Lower leg skin (tissue), 3 donors: Measurements from ENCODE around the gene VPS8.

Experiments
- CTCF ChIP-seq, 3 donors: fragments of 450-650 bp; IDR thresholded peaks; one replicate each; pipeline ENCODE4 v1.5.1; 2016; ENCODE audit warnings: antibody characterized with exemption in 3 of 3, mild to moderate bottlenecking in 3 of 3, moderate library complexity in 2 of 3
- POLR2A ChIP-seq, 2 donors: fragments of 450-650 bp; IDR thresholded peaks; one replicate each; pipeline ENCODE4 v1.6.1; 2016 to 2017; ENCODE audit warnings: antibody characterized with exemption in 2 of 2, mild to moderate bottlenecking in 1 of 2, moderate library complexity in 1 of 2

DNA sequence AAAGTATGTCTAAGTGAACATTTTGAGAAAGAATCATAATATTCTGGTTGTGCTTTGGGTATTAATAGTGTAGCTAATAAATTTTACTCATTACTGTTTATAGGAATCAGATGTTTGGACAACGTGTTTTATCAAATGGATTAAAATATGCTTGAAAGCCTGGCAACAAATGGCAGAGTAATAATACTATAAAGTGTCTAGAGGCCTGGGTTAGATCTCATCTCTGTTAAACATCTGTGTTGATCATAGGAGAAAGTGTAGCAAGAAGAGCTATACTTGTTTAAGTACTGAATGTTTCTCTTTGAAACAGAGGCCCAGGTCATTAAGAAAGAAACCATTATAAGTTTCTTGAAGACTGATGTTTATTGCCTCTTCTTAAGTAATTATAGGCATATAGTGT is 30.5 kb downstream of the VPS8 start:
- no peak for TF ChIP-seq POLR2A (IDR thresholded peaks at IDR 0.05)
- TF ChIP-seq CTCF (IDR thresholded peaks at IDR 0.05): no peak
